GM12878 (cell line): Measurements from ENCODE around the gene FITM1.

Experiments
- BCLAF1 ChIP-seq: fragments of 450-650 bp; IDR thresholded peaks from 2 replicates; pipeline ENCODE4 v1.6.1; 2017; ENCODE audit warnings: antibody characterized with exemption, mild to moderate bottlenecking, moderate library complexity
- CBX3 ChIP-seq: fragments of 200-600 bp; sonication (generic); IDR thresholded peaks from 2 replicates; pipeline ENCODE4 v1.6.1; 2016; ENCODE audit warnings: low read depth, borderline replicate concordance
- HCFC1 ChIP-seq: fragments of 150-350 bp; IDR thresholded peaks from 2 replicates; pipeline ENCODE4 v1.6.1; 2014; ENCODE audit warnings: low read length
- MXI1 ChIP-seq: fragments of 150-350 bp; IDR thresholded peaks from 2 replicates; pipeline ENCODE4 v1.6.1; 2011; ENCODE audit warnings: low read depth, mild to moderate bottlenecking, inconsistent platforms, low read length, improper control_type of control experiment
- RAD21 ChIP-seq: IDR thresholded peaks from 2 replicates; pipeline ENCODE4 v1.6.1; 2011; ENCODE audit warnings: mild to moderate bottlenecking, low read depth, low read length, moderate library complexity; ENCODE audit not compliant: insufficient read depth
- RELA ChIP-seq: fragments of 450-650 bp; IDR thresholded peaks from 2 replicates; pipeline ENCODE4 v1.8.0; 2014; ENCODE audit warnings: borderline replicate concordance; ENCODE audit not compliant: partially characterized antibody
- USF2 ChIP-seq: IDR thresholded peaks from 2 replicates; pipeline ENCODE4 v1.6.1; 2011; ENCODE audit warnings: low read depth, low read length, improper control_type of control experiment, borderline replicate concordance
- TF ChIP-seq, protein P1 (sequence below), 3 experiments: IDR thresholded peaks in 2 of 3; conservative IDR thresholded peaks in 1 of 3; 2 replicates each; pipeline ENCODE4 v1.5.1; 2011; ENCODE audit warnings: low read depth in 3 of 3, low read length in 3 of 3, mild to moderate bottlenecking in 3 of 3, control low read depth in 2 of 3, moderate library complexity in 2 of 3, inconsistent platforms in 1 of 3, mixed read lengths in 1 of 3; ENCODE audit not compliant: control insufficient read depth in 2 of 3, insufficient read depth in 1 of 3; ENCODE audit errors: extremely low read depth in 1 of 3

- TF ChIP-seq RAD21 (no peak), HCFC1 (no peak), BCLAF1 (no peak), RELA (no peak), CBX3 (no peak), MXI1 (no peak), USF2 (no peak)
- TF ChIP-seq, protein P1, sequence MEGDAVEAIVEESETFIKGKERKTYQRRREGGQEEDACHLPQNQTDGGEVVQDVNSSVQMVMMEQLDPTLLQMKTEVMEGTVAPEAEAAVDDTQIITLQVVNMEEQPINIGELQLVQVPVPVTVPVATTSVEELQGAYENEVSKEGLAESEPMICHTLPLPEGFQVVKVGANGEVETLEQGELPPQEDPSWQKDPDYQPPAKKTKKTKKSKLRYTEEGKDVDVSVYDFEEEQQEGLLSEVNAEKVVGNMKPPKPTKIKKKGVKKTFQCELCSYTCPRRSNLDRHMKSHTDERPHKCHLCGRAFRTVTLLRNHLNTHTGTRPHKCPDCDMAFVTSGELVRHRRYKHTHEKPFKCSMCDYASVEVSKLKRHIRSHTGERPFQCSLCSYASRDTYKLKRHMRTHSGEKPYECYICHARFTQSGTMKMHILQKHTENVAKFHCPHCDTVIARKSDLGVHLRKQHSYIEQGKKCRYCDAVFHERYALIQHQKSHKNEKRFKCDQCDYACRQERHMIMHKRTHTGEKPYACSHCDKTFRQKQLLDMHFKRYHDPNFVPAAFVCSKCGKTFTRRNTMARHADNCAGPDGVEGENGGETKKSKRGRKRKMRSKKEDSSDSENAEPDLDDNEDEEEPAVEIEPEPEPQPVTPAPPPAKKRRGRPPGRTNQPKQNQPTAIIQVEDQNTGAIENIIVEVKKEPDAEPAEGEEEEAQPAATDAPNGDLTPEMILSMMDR (IDR thresholded peaks at IDR 0.05 in 2 of 3, conservative IDR thresholded peaks at IDR 0.05 in 1 of 3; ENCODE audit: control insufficient read depth in 2 of 3, extremely low read depth in 1 of 3, insufficient read depth in 1 of 3, low read depth in 3 of 3, low read length in 3 of 3), result no peak
Observed at GRCh38 chr14:24177891-24178290, 47.4 kb downstream of the FITM1 start.
